GM13976 (cell line): Measurements from ENCODE around the gene ATRIP.
A peak's percentile ranks its signal among the peaks of the same experiment; 100 is the strongest.

ENCODE experiments used
- DNase-seq: peaks from one replicate; pipeline ENCODE4 v3.0.0; 2012; ENCODE audit warnings: low spot score
- CTCF ChIP-seq: IDR thresholded peaks from 2 replicates; pipeline ENCODE4 v1.5.1; 2012; ENCODE audit warnings: borderline replicate concordance, mild to moderate bottlenecking; ENCODE audit not compliant: insufficient read depth; ENCODE audit errors: extremely low read depth, missing control alignments, control extremely low read depth
- in situ Hi-C: fragments of 300-500 bp; cut with MboI; formaldehyde crosslinking; loops from one replicate; pipeline ENCODE4 v1.12.0; 2022; ENCODE audit warnings: low sequenced_read_pairs, mixed read lengths, inconsistent platforms; ENCODE audit not compliant: unreplicated experiment

ATRIP gene

GRCh38 chr3:48433472-48434118 is 12.9 kb upstream of the ATRIP start:
- no peak for DNase-seq
- in situ Hi-C loops: loop anchor here (10.0 kb wide), 1 partner anchor 159 kb away; no protein-coding TSS in a partner anchor
- no peak for TF ChIP-seq CTCF

GRCh38 chr3:48434591-48435222 is 11.8 kb upstream of the ATRIP start:
- DNase-seq: no peak
- no peak for TF ChIP-seq CTCF
- in situ Hi-C loops: loop anchor here (5.0 to 10.0 kb wide), 2 partner anchors 32 to 160 kb away; no protein-coding TSS in a partner anchor

GRCh38 chr3:48435223-48435595 is 11.3 kb upstream of the ATRIP start:
- in situ Hi-C loops: loop anchor here (5.0 to 10.0 kb wide), 2 partner anchors 33 to 160 kb away; no protein-coding TSS in a partner anchor
- DNase-seq: no peak
- TF ChIP-seq CTCF: no peak

GRCh38 chr3:48435774-48436476 is 10.6 kb upstream of the ATRIP start:
- TF ChIP-seq CTCF: peak; percentile 100
- in situ Hi-C loops: loop anchor here (5.0 to 10.0 kb wide), 2 partner anchors 34 to 161 kb away; no protein-coding TSS in a partner anchor
- peak; percentile 89 for DNase-seq

DNA sequence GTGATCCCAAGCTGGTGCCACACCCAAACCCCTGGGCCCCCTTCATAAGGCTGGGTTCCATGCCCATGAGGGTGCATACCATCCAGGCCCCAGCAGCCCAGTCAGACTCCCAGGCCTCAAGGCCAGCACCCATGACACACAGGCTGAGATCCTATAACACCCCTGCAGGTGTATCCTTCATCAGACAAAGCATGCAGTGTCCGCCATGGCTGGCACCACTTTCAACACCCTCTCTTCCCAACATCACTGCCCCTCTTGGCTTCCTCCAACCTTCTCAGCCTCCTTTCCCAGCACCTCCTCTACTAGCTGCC is 10.1 kb upstream of the ATRIP start:
- in situ Hi-C loops: loop anchor here (5.0 to 10.0 kb wide), 2 partner anchors 34 to 162 kb away; no protein-coding TSS in a partner anchor
- no peak for DNase-seq
- peak; percentile 14 for TF ChIP-seq CTCF

DNA sequence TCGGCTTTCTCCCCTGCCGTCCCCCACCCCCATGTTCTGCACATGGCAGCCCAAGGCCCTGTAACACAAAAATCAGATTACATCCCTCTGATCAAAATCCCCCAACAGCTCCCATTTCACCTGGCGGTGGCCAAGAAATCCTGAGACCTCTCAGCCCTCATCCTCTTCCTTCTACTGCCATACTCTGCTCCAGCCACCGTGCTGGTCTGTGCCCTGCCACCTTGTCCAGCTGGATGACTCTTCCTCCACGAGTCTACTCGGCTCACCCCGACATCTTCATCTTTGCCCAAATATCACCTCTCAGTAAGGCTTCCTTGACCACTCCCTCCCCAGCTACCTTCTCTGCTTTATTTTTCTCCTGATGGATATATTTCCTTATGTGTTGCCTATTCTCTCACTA is 9.7 kb upstream of the ATRIP start:
- no peak for TF ChIP-seq CTCF
- in situ Hi-C loops: loop anchor here (5.0 to 10.0 kb wide), 2 partner anchors 35 to 162 kb away; no protein-coding TSS in a partner anchor
- DNase-seq: no peak
